Kidney (tissue), 14 donors: Measurements from ENCODE around the gene ITGB5. TPM values are rescaled to one million over a fixed set of nuclear protein-coding genes. Genes with fewer than 3 reads are reported as not detected.

Source experiments
- DNase-seq, 5 donors: peaks; one replicate each; pipeline ENCODE4 v3.0.0-alpha.2; 2013 to 2020
- FAIRE-seq: peaks from 2 replicates; lab custom pipeline; 2012; peaks lifted over from hg19 to GRCh38; lab: Jason Lieb, UNC
- H3K27ac ChIP-seq, 2 donors: one replicate each; pipeline ENCODE4 v1.7.0; 2013; ENCODE audit warnings: low read depth in 2 of 2, low read length in 2 of 2, inconsistent platforms in 1 of 2
- H3K27me3 ChIP-seq: one replicate; pipeline ENCODE4 v1.7.1; 2013; ENCODE audit warnings: low read length, inconsistent platforms; ENCODE audit not compliant: control insufficient read depth, insufficient read depth
- H3K36me3 ChIP-seq, 3 donors: one replicate each; pipeline versions ENCODE4 v1.7.0 to v1.7.1; 2013; ENCODE audit warnings: low read length in 3 of 3, control low read depth in 1 of 3, inconsistent platforms in 1 of 3; ENCODE audit not compliant: insufficient read depth in 3 of 3, control insufficient read depth in 2 of 3
- H3K4me1 ChIP-seq, 3 donors: one replicate each; pipeline versions ENCODE4 v1.7.0 to v1.7.1; 2013; ENCODE audit warnings: low read length in 3 of 3, inconsistent platforms in 1 of 3, low read depth in 1 of 3; ENCODE audit not compliant: control insufficient read depth in 2 of 3, insufficient read depth in 2 of 3
- H3K4me3 ChIP-seq, 3 donors: one replicate each; pipeline versions ENCODE4 v1.7.0 to v1.8.1; 2013; ENCODE audit warnings: low read length in 3 of 3, control low read depth in 1 of 3, inconsistent platforms in 1 of 3
- H3K9ac ChIP-seq, 3 donors: one replicate each; pipeline versions ENCODE4 v1.7.0 to v1.7.1; 2013; ENCODE audit warnings: low read length in 3 of 3, control low read depth in 1 of 3, inconsistent platforms in 1 of 3
- H3K9me3 ChIP-seq, 3 donors: one replicate each; pipeline versions ENCODE4 v1.7.0 to v1.7.1; 2013; ENCODE audit warnings: low read length in 3 of 3, control low read depth in 1 of 3, inconsistent platforms in 1 of 3; ENCODE audit not compliant: control insufficient read depth in 2 of 3, insufficient read depth in 1 of 3
- intact Hi-C: fragments of 100-400 bp; cut with DNase I; formaldehyde crosslinking; loops from one replicate; pipeline ENCODE4 v1.11.1; 2022
- polyA plus RNA-seq: library from polyadenylated mRNA; stranded (reverse); fragments of 350-450 nt; fragmentation: Illumina TruSeq; extraction: RNeasy Lipid Tissue Mini Kit (QIAGEN cat#74804); gene quantifications from one replicate; pipeline ENCODE4 v1.2.3, GENCODE V29; 2014; ENCODE audit warnings: low read depth, low replicate concordance; ENCODE audit not compliant: insufficient read depth
- total RNA-seq: library from RNA; stranded (reverse); fragmentation: NEBNext Ultra II Directional; extraction: Animal tissue kit (Norgen Biotek cat#: 25700); gene quantifications from one replicate; pipeline ENCODE4 v1.2.1, GENCODE V29; 2021
- TF ChIP-seq, protein P1 (sequence below): IDR thresholded peaks from 3 replicates; pipeline ENCODE4 v1.5.1; 2012; ENCODE audit warnings: mild to moderate bottlenecking, moderate library complexity, borderline replicate concordance; ENCODE audit not compliant: insufficient read depth; ENCODE audit errors: extremely low read depth
- donor health status: control.
- donor health status: control.
- donor health status: control.
- donor health status: control.
- donor health status: control.
- donor health status: DM: yes; HTN: yes; CAD: no.
- donor health status: Normal renal cell carcinoma (clear cell type).

Gene ITGB5
- total and polyA plus RNA-seq, 2 donors from 2014 or later: 115 TPM

DNA sequence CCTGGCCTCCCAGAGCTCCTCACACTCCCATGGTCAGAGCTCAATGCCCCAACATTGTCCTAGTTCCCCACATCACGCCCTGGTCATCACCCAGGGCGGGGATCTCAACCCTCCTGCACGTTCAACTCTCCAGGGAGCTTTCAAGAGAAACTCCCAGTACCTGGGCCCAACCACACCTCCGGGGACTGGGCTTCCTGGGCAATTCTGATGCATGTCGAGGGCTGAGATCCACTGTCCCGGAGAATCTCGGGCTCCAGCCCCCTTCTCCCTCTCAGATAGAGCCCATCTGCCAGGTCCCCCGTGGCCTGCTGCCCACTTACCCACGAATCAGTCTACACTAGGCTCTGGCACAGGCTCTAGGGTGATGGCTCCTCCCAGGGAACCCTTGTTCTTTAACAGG lies 117.7 kb downstream of the ITGB5 start:
- Histone ChIP-seq H3K27ac (no peak overlapping the region), H3K9ac (no peak overlapping the region), H3K9me3 (no peaks in the 10 kb centered on the region), H3K27me3 (no peaks in the 10 kb centered on the region), H3K4me1 (peaks cover 5 to 27% (median 23%) of the 10 kb centered on the region in 3 donors), H3K4me3 (no peak overlapping the region), H3K36me3 (peaks cover 0 to 34% (median 31%) of the 10 kb centered on the region in 3 donors)
- no peak for FAIRE-seq
- TF ChIP-seq, protein P1, sequence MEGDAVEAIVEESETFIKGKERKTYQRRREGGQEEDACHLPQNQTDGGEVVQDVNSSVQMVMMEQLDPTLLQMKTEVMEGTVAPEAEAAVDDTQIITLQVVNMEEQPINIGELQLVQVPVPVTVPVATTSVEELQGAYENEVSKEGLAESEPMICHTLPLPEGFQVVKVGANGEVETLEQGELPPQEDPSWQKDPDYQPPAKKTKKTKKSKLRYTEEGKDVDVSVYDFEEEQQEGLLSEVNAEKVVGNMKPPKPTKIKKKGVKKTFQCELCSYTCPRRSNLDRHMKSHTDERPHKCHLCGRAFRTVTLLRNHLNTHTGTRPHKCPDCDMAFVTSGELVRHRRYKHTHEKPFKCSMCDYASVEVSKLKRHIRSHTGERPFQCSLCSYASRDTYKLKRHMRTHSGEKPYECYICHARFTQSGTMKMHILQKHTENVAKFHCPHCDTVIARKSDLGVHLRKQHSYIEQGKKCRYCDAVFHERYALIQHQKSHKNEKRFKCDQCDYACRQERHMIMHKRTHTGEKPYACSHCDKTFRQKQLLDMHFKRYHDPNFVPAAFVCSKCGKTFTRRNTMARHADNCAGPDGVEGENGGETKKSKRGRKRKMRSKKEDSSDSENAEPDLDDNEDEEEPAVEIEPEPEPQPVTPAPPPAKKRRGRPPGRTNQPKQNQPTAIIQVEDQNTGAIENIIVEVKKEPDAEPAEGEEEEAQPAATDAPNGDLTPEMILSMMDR: no peak
- no peak for DNase-seq
- intact Hi-C loops: no loop called here

DNA sequence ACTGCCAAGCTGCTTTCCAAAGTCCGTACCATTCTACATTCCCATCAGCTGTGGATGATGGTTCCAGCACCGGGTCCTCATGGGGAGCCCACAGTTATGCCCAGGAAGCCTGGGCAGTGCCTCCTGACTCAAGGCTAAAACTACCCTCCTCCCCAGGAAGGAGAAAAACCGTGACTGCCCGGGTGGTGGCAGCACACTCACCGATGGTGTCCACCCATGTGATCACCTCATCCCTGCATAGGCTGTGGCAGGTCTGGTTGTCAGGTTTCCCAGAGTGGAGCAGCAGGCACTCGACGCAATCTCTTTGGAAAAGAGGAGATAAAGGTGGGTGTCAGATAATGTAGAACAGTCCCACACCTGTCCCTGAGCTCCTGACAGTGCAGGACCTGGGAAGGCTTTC lies 118.4 kb downstream of the ITGB5 start:
- FAIRE-seq: no peak

DNA sequence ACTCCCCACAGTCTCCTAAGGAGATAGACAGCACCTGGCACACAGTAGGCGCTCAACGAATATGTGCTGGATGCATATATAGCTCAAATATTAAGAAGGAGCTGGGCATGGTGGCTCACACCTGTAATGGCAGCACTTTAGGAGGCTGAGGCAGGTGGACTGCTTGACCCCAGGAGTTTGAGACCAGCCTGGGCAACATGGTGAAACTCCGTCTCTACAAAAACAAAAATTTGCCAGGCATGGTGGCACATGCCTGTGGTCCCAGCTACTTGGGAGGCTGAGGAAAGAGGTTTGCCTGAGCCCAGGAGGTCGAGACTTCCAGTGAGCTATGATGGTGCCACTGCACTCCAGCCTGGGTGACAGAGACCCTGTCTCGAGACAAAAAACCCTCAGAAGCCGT lies 119.5 kb downstream of the ITGB5 start:
- Histone ChIP-seq H3K9ac (no peak overlapping the region), H3K9me3 (no peaks in the 10 kb centered on the region), H3K4me3 (no peak overlapping the region), H3K4me1 (peaks cover 5 to 18% (median 14%) of the 10 kb centered on the region in 3 donors), H3K27ac (no peak overlapping the region), H3K36me3 (peaks cover 0 to 46% (median 42%) of the 10 kb centered on the region in 3 donors), H3K27me3 (no peaks in the 10 kb centered on the region)
- intact Hi-C loops: no loop called here
- TF ChIP-seq, protein P1: no peak
- FAIRE-seq: no peak
- DNase-seq: no peak

More for the DNA sequence above, 118.4 kb downstream of the ITGB5 start:
- DNase-seq: no peak
- TF ChIP-seq, protein P1: no peak
- Histone ChIP-seq H3K27me3 (no peaks in the 10 kb centered on the region), H3K9me3 (no peaks in the 10 kb centered on the region), H3K4me1 (peaks cover 5 to 21% (median 18%) of the 10 kb centered on the region in 3 donors), H3K27ac (no peak overlapping the region), H3K36me3 (peaks cover 0 to 37% (median 36%) of the 10 kb centered on the region in 3 donors), H3K9ac (no peak overlapping the region), H3K4me3 (no peak overlapping the region)
- intact Hi-C loops: no loop called here

DNA sequence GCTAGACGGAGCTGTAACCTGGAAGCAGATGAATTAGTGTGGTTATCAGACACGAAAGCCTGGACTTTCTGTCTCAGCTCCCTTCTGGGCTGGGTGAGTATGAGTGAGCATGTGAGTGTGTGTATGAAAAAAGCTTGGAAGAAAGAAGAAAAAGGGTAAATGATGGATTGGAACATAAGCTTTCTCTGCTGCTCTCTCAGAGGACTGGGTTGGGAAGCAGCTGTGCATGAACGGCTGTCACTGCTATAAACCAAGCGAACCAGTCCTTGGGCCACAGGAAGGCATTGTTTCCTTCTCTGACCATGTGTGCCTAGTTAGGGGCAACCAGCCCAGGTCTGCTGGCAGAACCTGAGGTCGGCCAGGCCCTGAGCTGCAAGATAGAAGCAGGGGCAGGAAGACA lies 119.9 kb downstream of the ITGB5 start:
- no peak for FAIRE-seq
- Histone ChIP-seq H3K27me3 (no peaks in the 10 kb centered on the region), H3K36me3 (peaks cover 0 to 46% (median 42%) of the 10 kb centered on the region in 3 donors), H3K27ac (no peak overlapping the region), H3K4me1 (peaks cover 3 to 14% (median 10%) of the 10 kb centered on the region in 3 donors), H3K9ac (no peak overlapping the region), H3K9me3 (no peaks in the 10 kb centered on the region), H3K4me3 (no peak overlapping the region)
- TF ChIP-seq, protein P1: no peak
- no peak for DNase-seq
- intact Hi-C loops: no loop called here
